ENCODE data around the gene MYH15.

MYH15 gene

DNA sequence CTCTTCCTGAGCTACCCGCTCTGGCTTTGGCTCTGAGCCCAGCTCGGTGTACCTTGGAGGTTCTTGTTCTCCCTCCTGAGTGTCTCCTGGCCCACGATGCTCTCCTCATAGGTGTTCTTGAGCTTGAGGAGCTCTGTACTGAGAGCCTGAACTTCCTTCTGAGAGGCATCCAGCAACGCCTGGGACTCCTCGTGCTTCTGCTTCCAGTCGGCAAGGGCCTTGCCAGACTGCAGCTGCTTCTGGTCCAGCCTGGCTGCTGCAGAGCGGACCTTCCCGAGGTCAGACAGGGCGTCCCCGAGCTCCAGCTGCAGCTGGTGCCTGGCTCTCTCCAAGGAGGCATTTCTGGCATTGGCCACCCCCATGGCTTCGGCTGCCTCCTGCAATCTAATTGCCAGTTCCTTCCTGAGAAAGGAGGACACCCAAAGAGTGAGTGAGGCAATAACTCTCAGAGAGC lies 99.8 kb downstream of the MYH15 start:
- FAIRE-seq = no peak

DNA sequence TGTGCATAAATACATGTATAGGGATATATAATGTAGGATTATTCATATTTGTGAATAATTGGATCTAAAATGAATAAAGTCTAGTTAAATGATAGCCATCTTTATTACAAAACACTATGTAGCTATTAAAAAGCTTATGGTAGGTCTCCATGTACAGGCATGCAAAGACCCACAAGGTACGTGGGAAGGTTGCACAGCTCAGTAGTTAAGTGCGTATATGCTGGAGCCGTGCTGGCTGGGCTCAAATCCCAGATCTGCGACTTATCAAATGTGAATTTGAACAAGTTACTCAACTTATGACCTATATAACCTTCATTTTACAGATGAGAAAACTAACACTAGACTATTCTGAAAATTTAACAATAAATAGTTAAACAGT lies 100.6 kb downstream of the MYH15 start:
- no peak for FAIRE-seq

DNA sequence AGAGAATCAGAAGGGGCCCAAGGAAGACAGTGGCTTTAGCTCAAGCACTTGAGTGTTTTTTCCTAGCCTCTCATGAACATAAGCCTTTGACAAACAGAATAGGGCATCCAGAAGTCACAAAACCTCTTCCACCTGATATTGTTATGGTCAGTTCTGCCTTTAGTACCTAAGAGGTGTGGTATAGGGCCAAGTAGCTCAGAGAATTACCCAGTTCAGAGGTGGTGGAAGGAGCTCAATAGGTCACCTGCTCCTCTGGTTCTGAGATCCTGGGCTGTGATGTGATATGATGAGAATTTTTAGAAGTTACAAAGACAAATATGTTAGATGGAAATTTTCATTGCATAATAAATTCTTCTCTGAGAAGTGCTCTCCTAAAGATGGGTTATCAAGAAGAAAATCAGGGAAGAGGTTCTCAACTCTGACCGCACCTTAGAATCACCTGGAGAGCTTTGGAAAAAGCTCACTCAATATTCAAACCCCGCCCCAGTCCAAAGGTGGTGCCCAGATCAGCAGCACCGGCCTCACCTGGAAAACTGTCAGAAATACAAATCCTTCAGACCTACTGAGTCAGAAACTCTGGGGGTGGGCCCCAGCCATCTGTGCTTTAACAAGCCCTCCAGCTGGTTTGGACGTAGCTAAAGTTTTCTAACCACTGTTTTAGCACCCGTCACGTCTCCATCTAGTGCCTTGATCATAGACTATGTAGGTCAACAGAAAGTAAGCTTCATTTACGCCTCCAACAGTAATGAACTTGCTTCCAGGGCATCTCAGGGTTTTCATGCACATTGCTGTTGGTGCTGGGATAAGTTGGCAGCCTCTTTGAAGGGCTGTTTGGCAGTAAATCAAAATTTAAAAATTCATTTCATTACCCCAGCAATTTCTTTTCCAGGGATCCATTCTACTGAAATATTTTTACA lies 101.3 kb downstream of the MYH15 start:
- FAIRE-seq = no peak

DNA sequence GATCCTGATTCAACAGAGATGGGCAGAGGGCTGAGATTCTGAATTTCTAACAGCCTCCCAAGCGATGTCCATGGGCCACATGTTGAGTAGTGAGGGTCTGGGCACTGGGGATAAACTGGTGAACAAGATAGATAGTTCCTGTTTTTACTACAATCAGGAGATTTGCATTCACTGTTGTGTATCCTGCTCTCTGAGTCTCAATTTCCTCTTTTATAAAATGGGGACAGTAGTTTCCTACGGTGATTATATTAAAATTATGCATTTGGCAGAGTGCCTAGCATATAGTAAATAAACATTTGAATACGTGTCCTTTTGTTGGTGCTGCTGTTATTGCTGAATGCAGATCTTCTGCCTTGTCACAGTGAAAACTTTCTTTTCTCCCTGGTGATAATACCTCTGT lies 102.5 kb downstream of the MYH15 start:
- FAIRE-seq = no peak

DNA sequence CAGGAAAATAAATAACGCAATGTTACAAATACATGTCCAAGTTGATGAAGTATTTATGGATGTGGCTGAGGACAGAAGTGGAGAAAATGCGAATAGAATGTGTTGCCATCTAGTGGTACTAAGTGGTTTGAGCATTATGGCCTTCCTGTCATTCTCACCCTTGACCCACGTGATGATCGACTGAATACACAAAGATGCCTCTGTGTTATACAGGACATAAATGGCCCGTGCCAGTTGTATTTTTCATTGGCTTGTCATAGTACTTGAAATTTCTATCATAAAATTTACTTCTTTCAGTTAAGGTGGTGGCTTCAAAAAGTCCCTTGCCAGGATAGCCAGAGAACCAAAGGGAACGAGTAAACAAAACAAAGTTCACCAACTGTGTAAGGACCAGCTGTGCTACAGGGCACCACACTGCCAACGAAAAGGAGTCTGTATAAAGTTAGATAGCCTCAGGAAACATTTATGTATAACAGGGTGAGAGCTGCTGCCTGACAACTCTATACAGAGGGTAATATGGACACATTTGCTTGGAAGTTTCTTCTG lies 103.7 kb downstream of the MYH15 start:
- peak; percentile 99 for FAIRE-seq

DNA sequence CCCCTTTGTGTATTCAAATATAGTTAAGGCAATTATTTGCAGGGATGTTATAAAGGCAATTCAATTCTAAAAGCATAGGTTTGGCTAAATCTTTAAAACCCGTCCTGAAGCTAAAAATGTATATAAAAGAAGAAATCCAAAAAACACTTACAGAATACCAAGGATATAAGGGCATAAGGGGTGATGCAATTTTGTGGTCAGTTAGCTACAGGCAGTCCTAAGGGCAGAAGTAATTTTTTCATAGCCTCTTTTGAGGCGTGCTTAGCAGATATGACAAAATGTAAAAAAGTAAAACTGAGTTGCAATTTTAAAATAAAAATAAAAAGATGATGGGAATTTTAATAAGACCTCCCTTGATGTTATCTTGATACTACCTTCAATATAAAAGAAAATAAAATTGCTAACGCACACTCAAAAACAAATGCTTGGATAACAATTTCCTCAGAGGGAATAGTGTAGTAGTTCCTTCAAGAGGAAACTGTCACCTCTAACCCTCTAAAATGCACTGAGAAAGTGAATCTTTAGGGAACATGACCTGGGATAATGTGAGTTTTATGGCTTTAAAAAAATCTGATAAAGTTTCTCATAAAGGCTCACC lies 104.2 kb downstream of the MYH15 start:
- FAIRE-seq = no peak

DNA sequence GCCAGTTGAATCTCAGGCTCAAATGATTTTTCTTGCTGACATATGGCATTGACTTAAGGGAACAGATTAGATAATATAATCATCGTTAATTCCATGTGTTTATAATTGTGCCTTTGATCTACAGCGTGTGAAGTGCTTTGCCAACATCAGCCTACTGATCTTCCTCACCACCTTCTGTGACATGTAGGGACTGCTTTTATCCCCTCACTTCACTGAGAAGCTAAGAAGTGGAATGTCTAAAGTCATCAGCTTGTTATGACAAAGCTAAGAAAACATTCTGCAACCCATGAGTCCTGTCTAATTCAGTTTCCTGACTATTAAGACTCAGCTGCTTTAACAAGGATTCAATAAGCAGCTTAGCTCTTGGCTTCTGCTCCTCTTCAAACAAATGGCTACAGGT lies 106.0 kb downstream of the MYH15 start:
- FAIRE-seq = no peak

DNA sequence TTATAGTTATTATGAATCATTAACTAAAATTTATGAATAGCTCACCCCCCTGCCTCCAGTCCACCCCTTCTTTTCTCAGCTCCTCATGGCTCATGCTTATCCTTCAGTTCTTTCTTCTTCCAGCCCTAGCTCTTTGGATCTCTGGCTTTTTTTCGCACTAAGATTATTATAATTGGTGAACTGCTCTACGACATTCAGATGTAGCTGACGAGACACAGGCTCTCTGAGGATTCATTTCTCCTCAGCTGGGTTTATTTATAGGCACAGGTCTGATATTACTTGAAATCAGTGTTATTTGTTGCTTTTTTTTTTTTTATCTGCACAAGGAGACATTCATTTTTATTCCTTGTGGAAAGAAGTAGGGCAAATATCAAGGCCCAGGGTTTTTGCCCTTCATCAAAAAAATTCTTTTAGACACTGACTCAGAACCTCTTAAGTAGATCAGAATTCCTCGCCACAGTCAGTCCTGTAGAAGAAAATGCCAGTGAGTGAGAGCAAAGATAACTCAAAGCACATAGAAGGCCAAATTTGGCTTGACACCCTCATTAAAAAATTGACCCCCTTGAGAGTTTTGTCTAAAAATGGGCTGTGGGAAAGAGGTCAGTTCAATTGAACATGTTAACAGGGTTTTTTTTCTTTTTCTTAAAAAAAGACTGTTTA lies 106.6 kb downstream of the MYH15 start:
- no peak for FAIRE-seq

DNA sequence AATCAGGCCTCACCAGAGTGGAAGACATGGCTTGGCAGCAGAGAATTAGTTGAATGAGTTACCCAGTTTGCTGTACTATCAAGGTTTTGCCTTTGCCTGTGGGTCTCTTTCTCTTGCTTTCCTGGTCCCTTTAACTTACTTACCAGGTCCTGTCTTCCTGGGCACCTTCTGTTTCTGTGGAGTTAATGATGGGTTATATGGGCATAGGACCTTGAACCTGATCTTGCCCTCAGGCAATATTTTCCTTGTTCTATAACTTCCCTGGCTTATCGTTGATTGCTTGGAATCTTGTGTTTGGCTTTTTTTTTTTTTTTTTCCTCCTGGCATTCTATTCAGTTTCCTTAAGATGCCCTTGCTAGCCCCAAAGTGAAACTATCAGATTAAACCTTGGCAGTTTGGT lies 107.2 kb downstream of the MYH15 start:
- no peak for FAIRE-seq

DNA sequence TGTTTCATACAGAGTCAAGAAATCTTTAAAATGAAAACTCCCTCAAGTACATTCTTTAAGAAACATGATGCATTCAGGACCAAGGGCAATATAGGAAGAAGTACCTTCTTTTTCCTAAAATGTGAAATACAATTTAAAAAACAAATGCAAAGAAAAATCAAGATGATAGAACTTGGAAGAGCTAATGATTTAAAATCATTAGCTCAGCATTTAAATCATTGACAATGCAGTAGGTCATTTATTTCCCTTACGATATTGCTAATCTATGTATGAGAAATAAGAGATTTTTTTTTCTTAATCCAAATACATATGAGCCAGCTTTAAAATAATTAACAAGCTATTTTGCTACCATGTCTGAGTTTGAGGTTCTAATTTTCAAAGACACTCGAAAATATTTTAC lies 108.6 kb downstream of the MYH15 start:
- FAIRE-seq = no peak

DNA sequence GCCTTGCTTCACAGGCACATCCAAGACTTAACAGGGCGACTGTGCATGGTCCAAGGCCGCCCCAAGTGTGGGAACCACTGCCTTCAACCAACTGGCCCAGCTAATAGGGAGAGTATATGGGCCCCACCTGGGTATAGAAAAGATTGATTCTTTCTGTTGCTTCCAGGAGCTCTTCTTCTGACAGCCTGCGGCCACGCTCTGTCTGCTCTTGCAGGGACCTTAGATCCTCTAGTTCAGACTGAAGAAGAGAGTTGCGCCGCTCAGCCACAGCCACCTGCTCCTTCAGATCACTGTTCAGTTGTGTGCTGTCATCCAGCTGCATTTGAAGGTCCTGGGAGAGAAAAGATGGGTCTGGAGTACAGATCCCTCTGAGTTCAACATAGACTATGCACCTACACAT lies 111.9 kb downstream of the MYH15 start:
- FAIRE-seq = no peak

DNA sequence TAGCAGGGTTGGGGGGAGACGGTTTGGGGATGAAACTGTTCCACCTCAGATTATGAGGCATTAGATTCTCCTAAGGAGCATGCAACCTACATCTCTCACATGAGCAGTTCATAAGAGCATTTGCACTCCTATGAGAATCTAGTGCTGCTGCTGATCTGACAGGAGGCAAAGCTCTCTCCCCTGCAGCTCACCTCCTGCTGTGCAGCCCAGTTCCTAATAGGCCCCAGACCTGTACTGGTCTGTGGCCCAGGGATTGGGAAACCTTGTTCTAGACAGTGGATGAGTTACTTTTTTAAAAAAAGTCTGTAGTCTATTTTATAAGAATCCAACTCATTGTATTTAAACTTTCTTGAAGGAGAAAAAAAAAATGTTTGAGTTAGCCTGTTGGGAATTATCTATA lies 114.1 kb downstream of the MYH15 start:
- no peak for FAIRE-seq

DNA sequence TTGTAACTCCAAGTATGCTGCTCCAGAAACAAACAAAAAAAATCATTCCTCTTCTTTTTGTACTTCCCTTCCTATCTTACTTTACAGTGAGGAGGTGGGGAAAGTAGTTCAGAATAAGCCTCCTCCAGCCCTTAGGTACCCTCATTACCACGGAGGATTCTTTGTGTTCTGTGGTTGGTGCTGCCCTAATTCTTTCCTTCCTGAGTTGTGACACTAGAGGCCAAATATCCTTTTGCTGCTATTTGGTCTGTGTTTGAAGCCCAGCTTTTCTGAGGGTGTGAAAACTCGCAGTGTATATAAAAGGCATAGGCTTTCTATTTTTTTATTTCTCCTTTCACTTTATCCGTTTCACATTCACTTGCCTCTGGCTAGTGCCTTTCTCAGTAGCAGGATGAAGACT lies 115.8 kb downstream of the MYH15 start:
- FAIRE-seq = no peak

DNA sequence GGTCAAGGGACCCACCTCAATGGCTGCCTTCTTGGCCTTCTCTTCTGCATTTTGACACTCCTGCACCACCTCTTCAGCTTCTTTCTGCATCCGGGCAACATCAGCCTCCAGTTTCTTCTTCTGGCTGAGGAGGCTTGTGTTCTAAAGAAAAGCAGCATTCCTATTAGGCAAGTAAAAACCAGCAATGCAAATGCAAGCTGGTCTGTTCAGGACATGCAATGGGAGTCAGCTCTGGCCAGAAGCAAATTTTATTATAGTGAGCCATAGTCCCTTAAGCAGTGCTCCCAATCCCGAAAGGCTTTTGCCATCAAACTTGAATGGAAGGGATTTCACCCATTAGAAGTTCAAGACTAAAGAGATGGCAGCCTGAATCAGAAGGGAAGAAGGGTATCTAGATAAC lies 116.4 kb downstream of the MYH15 start:
- FAIRE-seq = no peak

DNA sequence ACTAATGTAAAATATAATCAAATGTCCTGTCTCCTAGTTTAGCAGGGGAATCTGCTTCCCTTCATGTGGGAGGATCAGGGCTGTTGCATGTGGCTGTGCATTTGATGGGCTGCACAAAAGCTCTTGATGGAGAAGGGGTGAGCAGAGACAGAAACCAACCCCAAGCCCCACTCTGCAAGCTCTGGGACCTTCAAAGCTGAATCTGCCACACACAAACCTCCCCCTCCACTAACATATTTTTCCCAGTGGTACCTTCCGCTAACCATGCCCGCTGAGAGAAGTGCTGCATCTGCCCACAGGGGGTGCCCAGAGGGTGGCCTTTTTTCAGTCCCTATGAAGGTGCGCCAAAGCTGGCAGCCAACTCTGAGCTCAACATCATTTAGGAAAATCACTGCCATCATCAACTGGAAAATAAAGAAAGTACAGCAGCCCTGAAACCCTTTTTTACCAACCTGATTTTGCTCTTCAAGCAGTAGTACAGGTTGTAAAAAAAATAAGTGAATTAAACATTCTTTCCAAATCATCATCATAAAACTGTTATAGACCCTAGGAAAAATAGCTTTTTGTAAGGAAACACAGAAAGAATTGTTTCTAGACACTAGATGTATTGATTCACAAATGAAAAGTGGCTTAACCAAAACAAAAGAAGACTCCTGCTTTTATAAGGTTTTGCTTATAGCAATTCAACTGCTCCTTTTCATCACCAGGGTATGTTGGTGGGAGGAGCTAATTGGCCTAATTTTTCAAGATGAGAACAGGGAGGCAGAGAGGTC lies 117.1 kb downstream of the MYH15 start:
- no peak for FAIRE-seq

DNA sequence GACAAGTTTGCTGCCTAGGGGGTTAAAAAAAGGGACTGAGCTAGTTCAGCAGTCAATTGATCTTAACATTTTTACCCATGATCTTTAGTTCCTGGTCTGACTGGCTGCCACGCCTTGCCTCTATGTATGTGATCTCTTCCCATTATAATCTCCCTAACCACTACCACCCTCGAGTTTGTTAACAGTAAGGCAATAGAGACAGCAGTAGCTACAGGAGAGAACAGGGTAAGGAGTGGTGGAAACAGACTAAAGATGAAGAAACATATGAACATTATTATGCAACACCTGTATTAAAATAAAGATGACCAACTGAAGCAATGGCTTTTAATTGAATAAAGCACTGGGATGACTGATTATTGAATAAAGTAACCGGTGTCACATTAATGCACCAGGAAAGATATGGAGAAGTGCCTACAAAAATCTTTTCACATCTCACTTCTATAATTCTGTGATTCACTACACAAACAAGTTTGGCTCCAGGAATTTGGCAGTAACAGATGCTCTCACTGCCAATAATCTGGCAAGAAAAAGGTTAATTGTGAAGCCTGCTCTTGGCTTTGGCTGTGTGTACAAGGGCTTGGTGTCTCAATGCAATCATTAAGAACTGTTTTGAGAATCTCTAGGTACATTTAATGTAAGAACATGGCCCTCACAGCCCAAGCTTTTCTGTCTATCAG lies 118.3 kb downstream of the MYH15 start:
- no peak for FAIRE-seq

DNA sequence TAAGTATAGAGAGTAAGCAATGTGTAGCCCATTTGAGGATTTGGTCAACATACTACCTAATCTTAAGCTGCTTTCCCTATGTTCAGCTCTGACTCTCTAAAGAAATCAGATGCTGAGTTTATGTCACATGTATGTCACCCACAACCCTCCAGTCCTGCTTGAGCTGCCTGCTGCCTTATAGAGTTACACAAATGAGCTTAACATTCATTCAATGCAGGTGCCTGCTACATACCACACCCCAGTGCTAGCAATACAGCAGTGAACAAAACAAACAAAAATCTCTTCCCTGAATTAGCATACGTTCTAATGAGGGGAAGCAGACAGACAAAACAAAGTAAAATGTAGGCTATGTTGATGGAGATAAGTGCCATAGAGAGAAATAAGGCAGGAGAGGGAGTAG lies 121.0 kb downstream of the MYH15 start:
- no peak for FAIRE-seq

DNA sequence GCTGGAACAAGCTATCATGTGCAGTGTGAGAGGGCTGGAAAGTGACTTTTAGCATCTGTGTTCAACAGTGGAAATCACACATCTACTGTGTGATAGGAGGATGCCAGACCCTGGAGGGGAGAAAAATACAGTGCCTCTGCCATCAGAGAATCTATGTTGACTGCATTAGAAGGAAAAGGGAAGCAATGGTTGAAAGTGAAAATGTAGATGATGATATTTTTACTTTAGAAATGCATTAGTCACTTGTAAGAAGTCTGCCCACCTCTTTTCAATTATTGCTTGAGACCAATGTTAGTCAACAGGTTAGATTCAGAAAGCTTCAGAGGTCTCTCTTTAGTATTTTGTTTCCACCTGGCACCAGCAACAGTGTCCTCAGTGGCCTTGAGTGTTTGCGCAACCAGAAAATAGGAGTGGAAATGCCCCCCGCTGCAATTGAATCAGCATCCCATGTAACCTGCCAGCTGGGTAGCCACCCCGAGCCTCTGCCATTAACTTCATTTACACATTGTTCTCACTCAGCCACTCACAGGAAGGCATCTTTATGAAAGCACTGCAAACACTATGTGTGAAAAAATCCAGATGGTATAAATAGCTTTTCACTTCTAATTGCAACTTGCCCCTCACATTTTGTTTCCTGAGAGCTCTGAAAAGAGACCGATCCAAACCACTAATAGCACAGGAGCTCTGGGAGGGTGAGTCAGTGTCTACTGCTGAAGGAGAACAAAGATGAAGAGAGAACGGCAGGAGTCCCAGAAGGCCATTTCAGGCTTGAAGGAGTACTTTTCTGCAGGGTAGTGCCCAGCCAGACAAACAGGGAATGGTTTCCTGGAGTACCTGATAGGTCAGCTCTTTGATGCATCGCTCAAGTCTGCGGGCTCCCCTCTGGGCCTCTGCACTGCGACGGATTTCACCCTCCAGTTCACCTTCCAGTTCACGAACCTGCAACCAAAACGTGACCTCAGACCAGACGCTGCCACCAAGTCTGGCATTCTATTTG lies 122.0 kb downstream of the MYH15 start:
- FAIRE-seq = no peak

DNA sequence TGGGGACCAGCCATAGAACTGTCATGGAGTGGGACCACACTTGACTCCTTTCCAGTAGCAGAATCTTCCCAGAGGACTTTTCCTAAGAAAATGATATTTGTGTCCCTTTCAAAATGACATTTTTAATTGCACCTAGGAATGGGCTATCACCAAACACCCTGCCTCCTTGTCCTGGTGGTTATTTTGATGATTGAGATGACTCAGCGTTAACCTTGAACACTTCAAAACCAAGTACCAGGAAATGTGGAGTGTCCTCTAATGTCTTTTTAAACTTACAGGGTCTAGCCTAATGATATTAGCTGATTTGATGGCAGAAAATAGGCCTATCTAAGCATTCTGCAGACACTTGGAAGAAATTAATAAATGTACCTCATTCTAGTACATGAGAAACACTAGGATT lies 123.3 kb downstream of the MYH15 start:
- no peak for FAIRE-seq

DNA sequence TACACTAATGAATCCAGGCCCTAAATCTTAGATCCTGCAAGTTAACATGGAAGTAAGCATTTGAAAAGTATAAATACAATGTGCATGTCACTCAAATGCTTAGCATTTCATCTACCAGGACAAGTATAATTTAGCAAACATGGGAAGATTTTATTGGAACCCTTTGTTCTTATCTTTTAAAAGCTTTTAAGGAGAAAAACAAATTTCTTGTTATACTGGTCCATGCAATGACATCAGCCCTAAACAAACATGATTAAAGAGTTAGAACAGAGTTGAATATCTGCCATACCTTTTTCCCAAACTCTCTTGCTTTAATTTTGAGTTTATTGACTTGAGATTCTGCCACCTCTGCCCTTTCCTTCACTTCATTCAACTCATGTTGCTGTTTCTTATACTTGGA lies 127.1 kb downstream of the MYH15 start:
- no peak for FAIRE-seq

DNA sequence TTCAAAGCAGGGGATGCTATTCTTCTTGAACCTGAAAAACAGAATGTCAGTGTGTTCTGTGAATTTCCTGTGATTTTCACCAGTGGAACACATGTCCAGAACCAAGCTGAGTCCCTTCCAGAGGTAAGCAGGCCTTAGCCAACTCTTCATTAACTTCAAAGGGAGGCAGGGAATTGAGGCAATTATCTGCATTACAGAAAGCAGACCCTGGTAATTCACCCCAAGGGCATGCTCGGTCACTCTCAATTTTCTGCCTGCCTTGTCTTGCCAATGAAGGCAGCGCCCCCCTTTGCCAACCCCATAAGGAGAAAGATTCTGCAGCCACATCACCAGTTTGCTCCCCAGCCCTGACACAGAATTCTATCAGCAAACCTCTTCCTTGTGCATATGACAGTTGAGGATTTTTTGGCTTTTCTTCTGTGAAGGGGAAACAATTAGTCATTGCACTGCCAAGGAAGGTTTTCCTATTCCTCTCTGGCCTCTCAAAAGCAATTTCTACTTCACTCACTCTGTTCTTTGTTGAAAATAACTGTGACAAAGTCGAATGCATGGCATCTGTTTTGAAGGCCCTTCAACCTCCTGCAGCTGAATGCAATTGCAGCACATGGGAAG lies 128.8 kb downstream of the MYH15 start:
- FAIRE-seq = no peak
